SK-N-SH (cell line): ENCODE measurements around the gene CCDC18. TPM values are rescaled to one million over a fixed set of nuclear protein-coding genes. Genes with fewer than 3 reads are reported as not detected.
"Not testable (repeated sequence)": the region's sequence is repeated elsewhere in the genome, so short reads cannot be mapped to it uniquely, and the experiment has no call there.

ENCODE experiments used
- CTCF ChIA-PET: fragments of 300-600, 350-600 bp; formaldehyde crosslinking; extraction: SDS; loops from one replicate; lab custom pipeline; 2021; lab: Yijun Ruan, JAX
- POLR2A ChIA-PET: fragments of 350-600 bp; sonication (Branson Sonifier 250); formaldehyde crosslinking; extraction: SDS; loops from one replicate; lab custom pipeline; 2020; ENCODE audit warnings: antibody characterized with exemption, inconsistent platforms; lab: Yijun Ruan, JAX
- DNase-seq: peaks from one replicate; pipeline ENCODE4 v3.0.0; 2012
- H2AFZ ChIP-seq: fragments of 200-600 bp; sonication (generic); 2 replicates; pipeline ENCODE4 v1.8.1; 2016; ENCODE audit warnings: antibody characterized with exemption, mild to moderate bottlenecking, low read depth
- H3F3A ChIP-seq: fragments of 200-600 bp; sonication (generic); replicated peaks from 2 replicates; pipeline ENCODE3; 2016; ENCODE audit warnings: antibody characterized with exemption, mild to moderate bottlenecking; ENCODE audit not compliant: insufficient read depth
- H3K27ac ChIP-seq, 2 experiments: fragments of 200-500 bp in 1 of 2; fragments of 200-600 bp in 1 of 2; sonication (Bioruptor generic) in 1 of 2; sonication (generic), shearing (Covaris generic) in 1 of 2; 2 replicates each; pipeline versions ENCODE4 v1.5.1 to v1.6.1; 2014 to 2016; ENCODE audit warnings: low read depth in 2 of 2, inconsistent platforms in 1 of 2, low read length in 1 of 2, mild to moderate bottlenecking in 1 of 2, mixed read lengths in 1 of 2
- H3K27me3 ChIP-seq: fragments of 200-600 bp; sonication (generic), shearing (Covaris generic); 2 replicates; pipeline ENCODE4 v1.6.1; 2016; ENCODE audit warnings: mixed run types; ENCODE audit not compliant: insufficient read depth
- H3K36me3 ChIP-seq, 2 experiments: fragments of 200-500 bp in 1 of 2; fragments of 200-600 bp in 1 of 2; sonication (Bioruptor generic) in 1 of 2; sonication (generic) in 1 of 2; replicated peaks in 1 of 2; 2 replicates each; pipeline versions ENCODE3 to v1.5.1; 2014 to 2016; ENCODE audit warnings: low read length in 1 of 2, mild to moderate bottlenecking in 1 of 2; ENCODE audit not compliant: insufficient read depth in 2 of 2, control insufficient read depth in 1 of 2
- H3K4me1 ChIP-seq, 2 experiments: fragments of 200-500 bp in 1 of 2; fragments of 200-600 bp in 1 of 2; sonication (Bioruptor generic) in 1 of 2; sonication (generic), shearing (Covaris generic) in 1 of 2; 2 replicates each; pipeline versions ENCODE4 v1.5.1 to v1.6.1; 2014 to 2016; ENCODE audit warnings: low read depth in 1 of 2, low read length in 1 of 2, mixed run types in 1 of 2; ENCODE audit not compliant: insufficient read depth in 2 of 2, control insufficient read depth in 1 of 2
- H3K4me2 ChIP-seq: fragments of 200-600 bp; sonication (generic), shearing (Covaris generic); 2 replicates; pipeline ENCODE4 v1.6.1; 2017; ENCODE audit warnings: mixed run types
- H3K4me3 ChIP-seq, 2 experiments: fragments of 200-500 bp in 1 of 2; fragments of 200-600 bp in 1 of 2; sonication (Bioruptor generic) in 1 of 2; sonication (generic), shearing (Covaris generic) in 1 of 2; 2 replicates each; pipeline versions ENCODE4 v1.5.1 to v1.8.1; 2014 to 2016; ENCODE audit warnings: low read depth in 2 of 2, inconsistent platforms in 1 of 2, low read length in 1 of 2, mild to moderate bottlenecking in 1 of 2, mixed read lengths in 1 of 2, moderate library complexity in 1 of 2
- H3K79me2 ChIP-seq: fragments of 200-600 bp; sonication (generic); 2 replicates; pipeline ENCODE4 v1.8.1; 2017; ENCODE audit warnings: mild to moderate bottlenecking; ENCODE audit not compliant: insufficient read depth
- H3K9ac ChIP-seq: fragments of 200-600 bp; sonication (generic); 2 replicates; pipeline ENCODE4 v1.6.1; 2017; ENCODE audit warnings: mixed run types
- H3K9me2 ChIP-seq: fragments of 200-600 bp; sonication (generic); 2 replicates; pipeline ENCODE4 v1.6.1; 2017; ENCODE audit warnings: mixed run types
- H3K9me3 ChIP-seq: fragments of 200-600 bp; sonication (generic); 2 replicates; pipeline ENCODE4 v1.6.1; 2017; ENCODE audit warnings: mixed run types, mild to moderate bottlenecking, moderate library complexity
- H4K20me1 ChIP-seq: fragments of 200-600 bp; sonication (generic); 2 replicates; pipeline ENCODE4 v1.6.1; 2017; ENCODE audit warnings: mild to moderate bottlenecking, mixed run types; ENCODE audit not compliant: insufficient read depth
- CHD2 ChIP-seq: fragments of 150-350 bp; IDR thresholded peaks from 2 replicates; pipeline ENCODE4 v1.6.1; 2018; ENCODE audit warnings: low read length; ENCODE audit not compliant: partially characterized antibody
- FOSL2 ChIP-seq: IDR thresholded peaks from 2 replicates; pipeline ENCODE4 v1.4.0; 2012; ENCODE audit warnings: low read depth, mild to moderate bottlenecking, moderate library complexity, borderline replicate concordance
- FOXJ3 ChIP-seq: sonication (generic); formaldehyde crosslinking; IDR thresholded peaks from 2 replicates; pipeline ENCODE4 v1.5.1; 2020; ENCODE audit warnings: mild to moderate bottlenecking, missing genetic modification reagents
- FOXM1 ChIP-seq: IDR thresholded peaks from 2 replicates; pipeline ENCODE4 v1.4.0; 2012; ENCODE audit warnings: low read depth, mild to moderate bottlenecking
- GABPA ChIP-seq: IDR thresholded peaks from 2 replicates; pipeline ENCODE4 v1.4.0; 2012; ENCODE audit warnings: low read depth, mild to moderate bottlenecking
- GATA2 ChIP-seq: sonication (generic); formaldehyde crosslinking; IDR thresholded peaks from 2 replicates; pipeline ENCODE4 v1.5.0; 2020; ENCODE audit warnings: mild to moderate bottlenecking, missing genetic modification reagents
- NRF1 ChIP-seq: IDR thresholded peaks from 2 replicates; pipeline ENCODE4 v1.6.1; 2012; ENCODE audit warnings: low read depth, mild to moderate bottlenecking, low read length
- POLR2AphosphoS5 ChIP-seq: IDR thresholded peaks from 2 replicates; pipeline ENCODE4 v1.6.1; 2012; ENCODE audit warnings: low read depth, low read length
- RXRA ChIP-seq: IDR thresholded peaks from 2 replicates; pipeline ENCODE4 v1.4.0; 2012; ENCODE audit warnings: low read depth, mild to moderate bottlenecking, borderline replicate concordance
- SIN3A ChIP-seq: IDR thresholded peaks from 2 replicates; pipeline ENCODE4 v1.6.1; 2012; ENCODE audit warnings: low read depth, mild to moderate bottlenecking, low read length, moderate library complexity, borderline replicate concordance
- SMC3 ChIP-seq: IDR thresholded peaks from 2 replicates; pipeline ENCODE4 v1.6.1; 2012; ENCODE audit warnings: low read depth, low read length, improper control_type of control experiment
- TAF1 ChIP-seq: IDR thresholded peaks from 2 replicates; pipeline ENCODE4 v1.6.1; 2012; ENCODE audit warnings: low read depth, mild to moderate bottlenecking, low read length, moderate library complexity, borderline replicate concordance
- TCF12 ChIP-seq: IDR thresholded peaks from 2 replicates; pipeline ENCODE4 v1.4.0; 2012
- YY1 ChIP-seq: IDR thresholded peaks from 2 replicates; pipeline ENCODE4 v1.4.0; 2012; ENCODE audit warnings: low read depth, mild to moderate bottlenecking
- WGBS: methylation state at CpG from one replicate; pipeline ENCODE4 v1.1.6; 2017; ENCODE audit warnings: low lambda C conversion rate; 5-methylcytosine and 5-hydroxymethylcytosine counted together
- polyA plus RNA-seq, 3 experiments: library from polyadenylated mRNA; depleted of rRNA; stranded (reverse); fragments of >200 nt; gene quantifications; 2 replicates each; pipeline ENCODE4 v1.2.3, GENCODE V29; 2012
- TF ChIP-seq, protein P1 (sequence below): fragments of 200-600 bp; sonication (generic); IDR thresholded peaks from 2 replicates; pipeline ENCODE4 v1.6.1; 2017; ENCODE audit warnings: antibody characterized with exemption, mild to moderate bottlenecking, moderate library complexity
- TF ChIP-seq, protein P2 (sequence below): IDR thresholded peaks from 2 replicates; pipeline ENCODE4; 2012

CCDC18 gene
- polyA plus RNA-seq, 1 of the 3 experiments (the other 2 are of a cell fraction), result 4.0 TPM

DNA sequence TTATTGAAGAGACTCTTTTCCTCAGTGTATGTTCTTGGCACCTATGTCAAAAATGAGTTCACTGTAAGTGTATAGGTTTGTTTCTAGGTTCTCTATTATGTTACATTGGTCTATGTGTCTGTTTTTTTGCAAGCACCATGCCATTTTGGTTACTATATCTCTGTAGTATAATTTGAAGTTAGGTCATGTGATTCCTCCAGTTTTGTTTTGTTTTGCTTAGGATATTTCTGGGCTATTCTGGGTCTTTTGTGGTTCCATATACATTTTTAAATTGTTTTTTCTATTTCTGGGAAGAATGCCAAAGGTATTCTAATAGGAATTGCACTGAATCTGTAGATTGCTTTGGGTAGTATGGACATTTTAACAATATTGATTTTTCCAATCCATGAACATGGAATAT is 13.5 kb upstream of the CCDC18 start:
- no peak for DNase-seq
- H3K9ac ChIP-seq, result no peak overlapping the region
- H3K27me3 ChIP-seq, result no peaks in the 10 kb centered on the region
- H3K9me2 ChIP-seq, result no peaks in the 10 kb centered on the region
- H3K36me3 ChIP-seq, result peaks cover 0 to 25% of the 10 kb centered on the region in 2 experiments
- no peak overlapping the region for H3K4me3 ChIP-seq
- H3K4me2 ChIP-seq, result no peak overlapping the region
- H4K20me1 ChIP-seq, result peaks cover 19% of the 10 kb centered on the region; the same call in 1 of the 2 replicates
- H3K9me3 ChIP-seq, result 0 out of 2 replicates have a peak, but pooled peaks cover 11% of the 10 kb centered on the region
- H3K79me2 ChIP-seq, result peaks cover 100% of the 10 kb centered on the region
- no peak overlapping the region for H2AFZ ChIP-seq
- ChIA-PET POLR2A (no interaction called here), CTCF (no interaction called here)
- TF ChIP-seq FOXJ3 (CRISPR knock-in tag) (no peak), CHD2 (no peak)
- TF ChIP-seq, protein P1, sequence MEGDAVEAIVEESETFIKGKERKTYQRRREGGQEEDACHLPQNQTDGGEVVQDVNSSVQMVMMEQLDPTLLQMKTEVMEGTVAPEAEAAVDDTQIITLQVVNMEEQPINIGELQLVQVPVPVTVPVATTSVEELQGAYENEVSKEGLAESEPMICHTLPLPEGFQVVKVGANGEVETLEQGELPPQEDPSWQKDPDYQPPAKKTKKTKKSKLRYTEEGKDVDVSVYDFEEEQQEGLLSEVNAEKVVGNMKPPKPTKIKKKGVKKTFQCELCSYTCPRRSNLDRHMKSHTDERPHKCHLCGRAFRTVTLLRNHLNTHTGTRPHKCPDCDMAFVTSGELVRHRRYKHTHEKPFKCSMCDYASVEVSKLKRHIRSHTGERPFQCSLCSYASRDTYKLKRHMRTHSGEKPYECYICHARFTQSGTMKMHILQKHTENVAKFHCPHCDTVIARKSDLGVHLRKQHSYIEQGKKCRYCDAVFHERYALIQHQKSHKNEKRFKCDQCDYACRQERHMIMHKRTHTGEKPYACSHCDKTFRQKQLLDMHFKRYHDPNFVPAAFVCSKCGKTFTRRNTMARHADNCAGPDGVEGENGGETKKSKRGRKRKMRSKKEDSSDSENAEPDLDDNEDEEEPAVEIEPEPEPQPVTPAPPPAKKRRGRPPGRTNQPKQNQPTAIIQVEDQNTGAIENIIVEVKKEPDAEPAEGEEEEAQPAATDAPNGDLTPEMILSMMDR, result no peak
- H3K4me1 ChIP-seq, result peaks cover 0 to 6% of the 10 kb centered on the region in 2 experiments; a peak in 1 of 4 replicates
- no peaks in the 10 kb centered on the region for H3F3A ChIP-seq
- H3K27ac ChIP-seq, result no peak overlapping the region

- Histone ChIP-seq H3K9me3 (0 out of 2 replicates have a peak, but pooled peaks cover 11% of the 10 kb centered on the region), H3K79me2 (peaks cover 99% of the 10 kb centered on the region), H3K36me3 (peaks cover 0 to 26% of the 10 kb centered on the region in 2 experiments), H4K20me1 (peaks cover 38% of the 10 kb centered on the region), H3K4me1 (peaks cover 0 to 21% of the 10 kb centered on the region in 2 experiments; a peak in 1 of 4 replicates)
- DNase-seq, H3K9ac ChIP-seq, H3F3A ChIP-seq, H2AFZ ChIP-seq, H3K27ac ChIP-seq, H3K27me3 ChIP-seq, POLR2A ChIA-PET, H3K4me2 ChIP-seq, H3K9me2 ChIP-seq, H3K4me3 ChIP-seq: not testable (repeated sequence)
- 100% methylated on average over 26 of the region's 36 CpGs for WGBS
- CTCF ChIA-PET, result interaction anchor here (0.6 kb wide), 1 partner anchor 139 kb away, joined by 3 read pairs; no protein-coding TSS in a partner anchor
Measured at GRCh38 chr1:93170141-93170678, 10.3 kb upstream of the CCDC18 start.

DNA sequence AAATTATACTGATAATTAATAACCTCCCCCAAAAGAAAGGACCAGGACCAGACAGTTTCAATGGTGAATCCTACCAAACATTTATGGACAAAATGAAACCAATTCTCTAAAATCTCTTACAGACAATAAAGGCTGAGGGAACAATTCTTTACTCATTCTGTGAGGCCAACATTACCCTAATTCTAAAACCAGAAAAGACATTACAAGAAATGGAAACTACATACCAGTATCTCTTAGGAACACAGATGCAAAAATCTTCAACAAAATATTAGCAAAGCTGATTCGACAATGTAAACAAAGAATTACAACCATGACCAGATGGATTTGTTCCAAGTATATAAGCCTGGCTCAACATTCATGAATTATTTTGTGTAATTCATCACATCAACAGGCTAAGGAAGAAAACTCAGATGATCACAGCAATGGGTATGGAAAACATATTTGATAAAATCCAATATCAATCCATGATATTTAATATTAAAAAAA is 8.9 kb upstream of the CCDC18 start:
- no peak overlapping the region for H3K4me3 ChIP-seq
- no peaks in the 10 kb centered on the region for H3K9me2 ChIP-seq
- H3K27me3 ChIP-seq, result no peaks in the 10 kb centered on the region
- peaks cover 6% of the 10 kb centered on the region for H3F3A ChIP-seq
- ChIA-PET CTCF (no interaction called here), POLR2A (no interaction called here)
- H3K4me2 ChIP-seq, result no peak overlapping the region
- peaks cover 0 to 21% of the 10 kb centered on the region in 2 experiments; a peak in 1 of 4 replicates for H3K4me1 ChIP-seq
- H3K9me3 ChIP-seq, result 0 out of 2 replicates have a peak, but pooled peaks cover 11% of the 10 kb centered on the region
- no peak overlapping the region for H3K9ac ChIP-seq
- 90% methylated on average over 1 of the region's 1 CpG for WGBS
- H2AFZ ChIP-seq, result no peak overlapping the region
- no peak overlapping the region for H3K27ac ChIP-seq
- peaks cover 3 to 29% of the 10 kb centered on the region in 2 experiments for H3K36me3 ChIP-seq
- peaks cover 48% of the 10 kb centered on the region for H4K20me1 ChIP-seq
- H3K79me2 ChIP-seq, result peaks cover 99% of the 10 kb centered on the region
- DNase-seq, result no peak
- TF ChIP-seq, protein P1, result no peak
- TF ChIP-seq, protein P2, sequence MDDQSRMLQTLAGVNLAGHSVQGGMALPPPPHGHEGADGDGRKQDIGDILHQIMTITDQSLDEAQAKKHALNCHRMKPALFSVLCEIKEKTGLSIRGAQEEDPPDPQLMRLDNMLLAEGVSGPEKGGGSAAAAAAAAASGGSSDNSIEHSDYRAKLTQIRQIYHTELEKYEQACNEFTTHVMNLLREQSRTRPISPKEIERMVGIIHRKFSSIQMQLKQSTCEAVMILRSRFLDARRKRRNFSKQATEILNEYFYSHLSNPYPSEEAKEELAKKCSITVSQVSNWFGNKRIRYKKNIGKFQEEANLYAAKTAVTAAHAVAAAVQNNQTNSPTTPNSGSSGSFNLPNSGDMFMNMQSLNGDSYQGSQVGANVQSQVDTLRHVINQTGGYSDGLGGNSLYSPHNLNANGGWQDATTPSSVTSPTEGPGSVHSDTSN, result no peak
- TF ChIP-seq POLR2AphosphoS5 (no peak), TAF1 (no peak), NRF1 (no peak), YY1 (no peak), RXRA (no peak), GABPA (no peak), FOSL2 (no peak), TCF12 (no peak), FOXM1 (no peak), SMC3 (no peak), GATA2 (CRISPR knock-in tag) (no peak), SIN3A (no peak), CHD2 (no peak)
